Body of pancreas (tissue), 4 donors: Measurements from ENCODE around the gene RHOT2. TPM values are rescaled to one million over a fixed set of nuclear protein-coding genes. Genes with fewer than 3 reads are reported as not detected.
A peak's percentile ranks its signal among the peaks of the same experiment; 100 is the strongest.

Source experiments
- ATAC-seq: fragments of 150-250 bp; one replicate; pipeline ENCODE4 v1.9.1; 2016
- DNase-seq, 4 donors: peaks; one replicate each; pipeline ENCODE4 v3.0.0-alpha.2; 2019
- H3K27ac ChIP-seq, 4 donors: fragments of 200-600 bp; sonication (generic); 1 replicate in 3 of 4; 2 replicates in 1 of 4; pipeline versions ENCODE4 v1.5.1 to v1.6.1; 2016 to 2019; ENCODE audit warnings: mild to moderate bottlenecking in 1 of 4, mixed read lengths in 1 of 4, moderate library complexity in 1 of 4
- H3K27me3 ChIP-seq, 2 donors: fragments of 200-600 bp; sonication (generic); one replicate each; pipeline ENCODE4 v1.6.0; 2016; ENCODE audit warnings: mild to moderate bottlenecking in 1 of 2
- H3K36me3 ChIP-seq, 2 donors: fragments of 200-600 bp; sonication (generic); replicated peaks in 1 of 2; 2 replicates each; pipeline ENCODE4 v1.5.1; 2016; ENCODE audit warnings: low read depth in 2 of 2; ENCODE audit not compliant: insufficient read depth in 1 of 2
- H3K4me1 ChIP-seq: fragments of 200-600 bp; sonication (generic); one replicate; pipeline ENCODE4 v1.6.0; 2016
- H3K4me3 ChIP-seq, 2 donors: fragments of 200-600 bp; sonication (generic); 1 replicate in 1 of 2; 2 replicates in 1 of 2; pipeline ENCODE4 v1.5.1; 2016 to 2019
- H3K9me3 ChIP-seq, 3 donors: fragments of 200-600 bp; sonication (generic); 1 replicate in 2 of 3; 2 replicates in 1 of 3; pipeline ENCODE4 v1.5.1; 2016
- POLR2A ChIP-seq, 3 donors: fragments of 450-650 bp; IDR thresholded peaks; one replicate each; pipeline ENCODE4 v1.6.1; 2016; ENCODE audit warnings: antibody characterized with exemption in 3 of 3, mild to moderate bottlenecking in 2 of 3
- WGBS, 2 donors: methylation state at CpG; one replicate each; pipeline ENCODE4 v1.1.5; 2017; 5-methylcytosine and 5-hydroxymethylcytosine counted together
- intact Hi-C: fragments of 100-400 bp; cut with DNase I; formaldehyde crosslinking; loops from one replicate; pipeline ENCODE4 v1.15.1; 2023
- total RNA-seq, 2 donors: library from RNA; depleted of rRNA; stranded (reverse); fragments of >200 nt; gene quantifications; one replicate each; pipeline ENCODE4 v1.1.0, GENCODE V29; 2016
- TF ChIP-seq, protein P1 (sequence below), 7 experiments: fragments of 450-650 bp in 4 of 7; fragments of 200-600 bp in 3 of 7; sonication (generic) in 3 of 7; IDR thresholded peaks; one replicate each; pipeline ENCODE4 v1.5.1; 2016 to 2019; ENCODE audit warnings: antibody characterized with exemption in 7 of 7

Gene RHOT2
- total RNA-seq, 2 donors from 2014 or later, result 65.6 to 89.0 TPM

DNA sequence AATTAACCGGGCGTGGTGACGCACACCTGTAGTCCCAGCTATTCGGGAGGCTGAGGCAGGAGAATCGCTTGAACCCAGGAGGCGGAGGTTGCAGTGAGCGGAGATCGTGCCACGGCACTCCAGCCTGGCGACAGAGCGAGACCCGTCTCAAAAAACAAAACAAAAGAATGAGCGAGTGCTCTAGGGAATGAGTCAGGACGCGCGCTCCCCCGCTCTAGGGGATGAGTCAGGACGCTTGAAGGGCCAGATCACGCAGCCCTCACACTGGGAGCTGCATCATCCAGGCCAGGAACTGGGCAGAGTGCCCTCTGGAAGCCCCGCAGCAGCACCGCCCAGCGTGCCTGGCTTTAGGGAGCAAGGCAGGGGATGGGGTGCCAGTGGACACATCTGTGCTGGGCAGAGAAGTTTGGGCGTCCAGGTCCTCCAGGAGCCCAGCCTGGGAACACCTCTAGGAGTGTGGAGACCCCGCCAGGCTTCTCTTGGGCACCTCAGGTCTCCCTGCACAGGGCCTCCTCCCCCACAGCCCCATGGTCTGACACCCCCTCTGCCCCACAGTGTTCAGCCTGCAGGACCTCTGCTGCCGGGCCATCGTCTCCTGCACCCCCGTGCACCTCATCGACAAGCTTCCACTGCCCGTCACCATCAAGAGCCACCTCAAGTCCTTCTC, 41.0 kb upstream of the RHOT2 start:
- H3K36me3 ChIP-seq, result peaks cover 4 to 7% of the 10 kb centered on the region in 2 donors
- TF ChIP-seq POLR2A (IDR thresholded peaks at IDR 0.05), result no peak
- TF ChIP-seq, protein P1, sequence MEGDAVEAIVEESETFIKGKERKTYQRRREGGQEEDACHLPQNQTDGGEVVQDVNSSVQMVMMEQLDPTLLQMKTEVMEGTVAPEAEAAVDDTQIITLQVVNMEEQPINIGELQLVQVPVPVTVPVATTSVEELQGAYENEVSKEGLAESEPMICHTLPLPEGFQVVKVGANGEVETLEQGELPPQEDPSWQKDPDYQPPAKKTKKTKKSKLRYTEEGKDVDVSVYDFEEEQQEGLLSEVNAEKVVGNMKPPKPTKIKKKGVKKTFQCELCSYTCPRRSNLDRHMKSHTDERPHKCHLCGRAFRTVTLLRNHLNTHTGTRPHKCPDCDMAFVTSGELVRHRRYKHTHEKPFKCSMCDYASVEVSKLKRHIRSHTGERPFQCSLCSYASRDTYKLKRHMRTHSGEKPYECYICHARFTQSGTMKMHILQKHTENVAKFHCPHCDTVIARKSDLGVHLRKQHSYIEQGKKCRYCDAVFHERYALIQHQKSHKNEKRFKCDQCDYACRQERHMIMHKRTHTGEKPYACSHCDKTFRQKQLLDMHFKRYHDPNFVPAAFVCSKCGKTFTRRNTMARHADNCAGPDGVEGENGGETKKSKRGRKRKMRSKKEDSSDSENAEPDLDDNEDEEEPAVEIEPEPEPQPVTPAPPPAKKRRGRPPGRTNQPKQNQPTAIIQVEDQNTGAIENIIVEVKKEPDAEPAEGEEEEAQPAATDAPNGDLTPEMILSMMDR (IDR thresholded peaks at IDR 0.05), result no peak
- DNase-seq (peak in 2 of 4 donors; percentile 13 to 14), ATAC-seq (no peak)
- peaks cover 14% of the 10 kb centered on the region for H3K4me1 ChIP-seq
- no peak overlapping the region for H3K4me3 ChIP-seq
- intact Hi-C loops, result no loop called here
- WGBS, 2 donors, result 96% methylated on average over 24 to 29 of the region's 29 CpGs
- H3K9me3 ChIP-seq, result no peaks in the 10 kb centered on the region
- H3K27me3 ChIP-seq, result no peaks in the 10 kb centered on the region
- no peak overlapping the region for H3K27ac ChIP-seq

DNA sequence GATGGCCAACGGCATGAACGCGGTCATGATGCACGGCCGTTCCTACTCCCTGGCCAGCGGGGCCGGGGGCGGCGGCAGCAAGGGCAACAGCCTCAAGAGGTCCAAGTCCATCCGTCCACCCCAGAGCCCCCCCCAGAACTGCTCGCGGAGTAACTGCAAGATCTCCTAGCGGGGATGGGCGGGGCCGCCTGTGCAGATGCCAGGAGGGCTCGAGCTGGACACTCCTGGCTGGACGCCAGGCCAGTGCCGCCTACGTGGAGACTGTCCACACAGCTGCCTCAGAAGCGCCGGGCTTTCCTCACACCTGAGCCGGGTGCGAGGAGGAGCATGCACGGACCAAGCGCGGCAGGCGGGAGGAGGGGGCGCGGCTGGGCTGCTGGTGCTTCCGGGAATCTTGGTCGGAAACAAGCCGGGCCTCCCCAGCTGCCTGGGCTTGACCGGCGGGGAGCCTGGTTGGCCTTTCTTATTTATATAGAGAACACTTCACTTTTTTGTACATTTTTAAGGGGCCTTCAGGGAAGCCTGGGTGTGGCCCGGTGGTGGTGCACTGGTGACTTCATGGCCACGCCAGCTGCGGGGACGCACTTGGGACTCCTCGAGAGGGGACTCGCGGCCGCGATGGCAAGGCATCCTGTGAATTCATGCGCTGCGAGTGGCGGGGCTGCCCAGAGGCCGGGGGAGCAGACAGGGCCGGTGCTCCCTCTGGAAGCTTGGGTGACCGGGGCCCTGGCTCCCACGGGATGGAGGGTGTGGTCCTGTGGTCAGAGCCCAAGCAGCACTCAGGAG, 40.3 kb upstream of the RHOT2 start:
- 83 to 88% methylated on average over 23 to 48 of the region's 50 CpGs for WGBS, 2 donors
- peak; percentile 36 to 60 (median 46) for DNase-seq
- Histone ChIP-seq H3K9me3 (no peaks in the 10 kb centered on the region), H3K4me3 (no peak overlapping the region), H3K36me3 (peaks cover 4 to 7% of the 10 kb centered on the region in 2 donors), H3K27me3 (no peaks in the 10 kb centered on the region), H3K27ac (no peak overlapping the region), H3K4me1 (peaks cover 14% of the 10 kb centered on the region)
- no peak for ATAC-seq
- intact Hi-C loops, result no loop called here
- no peak for TF ChIP-seq POLR2A (IDR thresholded peaks at IDR 0.05)
- TF ChIP-seq, protein P1 (IDR thresholded peaks at IDR 0.05), result no peak

DNA sequence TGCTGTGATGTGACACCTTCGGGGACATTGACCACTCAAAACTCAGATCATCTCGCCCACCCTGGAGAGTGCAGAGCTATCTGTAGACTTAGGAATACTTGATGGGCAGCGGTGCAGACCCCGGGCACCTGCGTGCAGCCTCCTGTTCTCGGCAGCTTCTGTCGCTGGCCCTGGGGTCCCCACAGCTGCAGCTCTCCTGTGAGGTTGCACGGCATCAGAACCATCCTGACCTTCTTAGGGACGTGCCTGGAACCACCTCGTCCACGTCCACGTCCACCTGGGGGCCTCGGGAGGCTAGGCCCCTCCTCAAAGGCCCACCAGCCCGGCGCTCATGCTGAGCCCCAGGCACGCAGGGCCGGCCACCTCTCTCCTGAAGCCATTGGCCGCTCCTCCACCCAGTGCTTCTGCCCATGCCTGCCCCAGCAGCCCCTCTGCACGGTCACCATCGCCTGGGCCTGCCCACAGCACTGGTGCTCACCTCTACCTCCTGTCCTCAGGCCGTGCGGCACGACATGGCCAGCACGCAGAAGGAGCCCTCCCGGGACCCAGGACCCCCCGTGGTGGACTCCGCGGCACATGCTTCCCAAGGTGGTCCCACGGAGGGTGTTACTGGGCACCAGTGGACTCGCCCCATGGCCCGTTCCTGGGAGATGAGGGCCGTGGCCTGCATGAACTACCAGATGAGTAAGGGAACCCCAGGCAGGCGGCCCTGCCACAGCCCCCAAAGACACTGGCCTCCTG, 39.4 kb upstream of the RHOT2 start:
- peak in 1 of 4 donors; percentile 15 for DNase-seq

DNA sequence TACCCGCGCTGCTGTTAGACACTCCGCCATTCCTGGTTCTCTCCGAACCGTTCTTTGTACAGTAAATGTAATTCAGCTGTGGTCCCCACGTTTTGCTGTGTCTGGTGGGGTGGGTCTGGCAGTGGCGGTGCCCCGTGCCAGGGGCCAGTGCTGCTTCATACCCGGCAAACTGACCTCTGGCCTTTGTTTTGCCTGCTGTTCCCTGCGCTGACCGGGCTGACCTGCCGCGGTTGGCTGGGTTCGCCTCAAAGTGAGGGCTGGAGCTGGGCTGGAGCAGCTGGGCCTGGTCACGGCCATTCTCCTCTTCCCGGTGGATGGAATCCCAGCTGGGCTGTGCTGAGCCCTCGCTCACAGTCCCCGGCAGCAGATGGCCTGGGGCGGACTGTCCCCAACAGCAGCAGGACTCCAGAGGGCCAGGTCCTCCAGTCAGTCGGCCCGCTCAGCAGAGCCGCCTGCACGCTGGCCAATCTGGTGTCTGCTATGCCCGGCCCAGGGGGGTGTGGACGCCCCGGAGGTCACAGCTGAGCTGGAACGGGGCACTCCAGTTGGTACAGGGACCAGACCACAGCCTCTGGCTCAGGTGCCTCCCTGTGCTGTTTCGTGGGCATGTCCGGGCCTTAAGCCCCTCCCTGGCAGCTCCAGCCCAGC, 38.6 kb upstream of the RHOT2 start:
- Histone ChIP-seq H3K4me3 (no peak overlapping the region), H3K27me3 (no peaks in the 10 kb centered on the region), H3K27ac (no peak overlapping the region), H3K9me3 (no peaks in the 10 kb centered on the region), H3K36me3 (peaks cover 4 to 7% of the 10 kb centered on the region in 2 donors), H3K4me1 (peaks cover 14% of the 10 kb centered on the region)
- intact Hi-C loops, result no loop called here
- no peak for TF ChIP-seq POLR2A (IDR thresholded peaks at IDR 0.05)
- TF ChIP-seq, protein P1 (IDR thresholded peaks at IDR 0.05), result no peak
- 70 to 78% methylated on average over 15 to 28 of the region's 29 CpGs for WGBS, 2 donors
- DNase-seq (peak in 2 of 4 donors; percentile 13 to 21), ATAC-seq (no peak)

More for the DNA sequence above, 39.4 kb upstream of the RHOT2 start:
- no peak overlapping the region for H3K4me3 ChIP-seq
- WGBS, 2 donors, result 94 to 97% methylated on average over 17 to 25 of the region's 33 CpGs
- peaks cover 14% of the 10 kb centered on the region for H3K4me1 ChIP-seq
- H3K9me3 ChIP-seq, result no peaks in the 10 kb centered on the region
- intact Hi-C loops, result no loop called here
- TF ChIP-seq, protein P1 (IDR thresholded peaks at IDR 0.05), result no peak
- no peak for TF ChIP-seq POLR2A (IDR thresholded peaks at IDR 0.05)
- H3K27me3 ChIP-seq, result no peaks in the 10 kb centered on the region
- no peak for ATAC-seq
- peaks cover 4 to 7% of the 10 kb centered on the region in 2 donors for H3K36me3 ChIP-seq
- no peak overlapping the region for H3K27ac ChIP-seq
